GM18870 (cell line): Measurements from ENCODE around the gene PHLPP1.

Experiments
- ATAC-seq: cut with Tn5 transposase; IDR thresholded peaks from one replicate; pipeline ENCODE4 v1.9.1; 2021; ENCODE audit warnings: moderate library complexity; ENCODE audit not compliant: unreplicated experiment

PHLPP1 gene

DNA sequence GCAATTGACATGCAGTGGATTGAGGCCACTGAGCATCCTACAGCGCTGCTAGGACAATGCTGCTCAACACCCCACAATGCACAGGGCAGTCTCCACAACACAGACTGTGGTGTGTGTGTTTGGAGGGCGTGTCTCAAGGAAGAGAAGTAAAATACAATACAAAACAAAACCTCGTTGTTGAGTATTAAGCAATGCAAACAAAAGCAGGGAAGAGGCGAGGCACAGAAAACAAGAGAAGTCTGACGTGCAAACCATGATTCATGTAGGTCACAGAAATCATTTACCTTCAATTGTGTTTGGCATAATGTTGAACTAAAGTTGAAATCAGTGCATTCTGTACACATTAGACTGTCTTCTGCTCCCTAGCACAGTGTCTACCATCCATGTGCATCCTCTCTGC lies 260.9 kb downstream of the PHLPP1 start:
- ATAC-seq = no peak

DNA sequence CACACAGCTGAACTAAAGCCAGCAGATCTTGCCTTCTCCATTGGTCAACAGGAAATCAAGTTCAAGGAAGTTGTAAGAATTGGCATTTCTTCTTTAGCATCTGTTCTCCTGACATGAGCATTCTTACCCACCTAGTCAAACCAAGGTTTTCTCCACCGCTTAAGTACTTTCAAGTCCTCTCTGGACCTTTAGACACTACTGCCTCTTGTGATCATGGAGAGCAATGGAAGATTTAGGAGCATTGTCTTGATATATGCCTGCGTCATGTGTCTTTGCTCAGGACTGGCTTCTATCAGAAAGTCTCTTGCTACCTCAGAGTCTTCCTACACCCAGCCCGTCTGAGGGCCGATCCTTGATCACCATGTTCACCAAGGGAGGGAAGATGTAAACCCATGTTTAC lies 262.2 kb downstream of the PHLPP1 start:
- no peak for ATAC-seq

DNA sequence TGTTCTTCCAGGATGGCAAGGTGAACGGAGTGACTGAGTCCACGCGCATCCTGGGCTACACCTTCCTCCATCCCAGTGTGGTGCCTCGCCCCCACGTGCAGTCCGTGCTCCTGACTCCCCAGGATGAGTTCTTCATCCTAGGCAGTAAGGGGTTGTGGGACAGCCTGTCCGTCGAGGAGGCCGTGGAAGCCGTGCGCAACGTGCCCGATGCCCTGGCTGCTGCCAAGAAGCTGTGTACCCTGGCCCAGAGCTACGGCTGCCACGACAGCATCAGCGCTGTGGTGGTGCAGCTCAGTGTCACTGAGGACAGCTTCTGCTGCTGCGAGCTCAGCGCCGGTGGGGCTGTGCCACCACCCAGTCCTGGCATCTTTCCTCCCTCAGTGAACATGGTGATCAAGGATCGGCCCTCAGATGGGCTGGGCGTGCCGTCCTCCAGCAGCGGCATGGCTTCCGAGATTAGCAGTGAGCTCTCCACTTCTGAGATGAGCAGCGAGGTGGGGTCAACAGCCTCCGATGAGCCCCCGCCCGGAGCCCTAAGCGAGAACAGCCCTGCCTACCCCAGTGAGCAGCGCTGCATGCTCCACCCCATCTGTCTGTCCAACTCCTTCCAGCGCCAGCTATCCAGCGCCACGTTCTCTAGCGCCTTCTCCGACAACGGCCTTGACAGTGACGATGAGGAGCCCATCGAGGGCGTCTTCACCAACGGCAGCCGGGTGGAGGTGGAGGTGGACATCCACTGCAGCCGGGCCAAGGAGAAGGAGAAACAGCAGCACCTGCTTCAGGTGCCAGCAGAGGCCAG lies 263.1 kb downstream of the PHLPP1 start:
- no peak for ATAC-seq

DNA sequence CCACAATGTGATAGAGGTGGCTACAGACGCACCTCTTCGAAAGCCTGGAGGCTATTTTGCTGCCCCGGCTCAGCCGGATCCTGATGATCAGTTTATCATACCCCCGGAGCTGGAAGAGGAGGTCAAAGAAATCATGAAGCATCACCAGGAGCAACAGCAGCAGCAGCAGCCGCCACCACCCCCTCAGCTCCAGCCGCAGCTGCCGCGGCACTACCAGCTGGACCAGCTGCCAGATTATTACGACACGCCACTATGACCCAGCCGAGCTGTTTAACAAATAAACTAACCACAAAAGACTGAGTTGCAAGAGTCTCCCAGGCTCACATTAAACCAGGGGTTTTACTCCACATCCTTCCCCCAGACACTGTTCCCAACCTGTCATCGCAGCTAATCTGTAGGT lies 263.8 kb downstream of the PHLPP1 start:
- ATAC-seq = no peak

DNA sequence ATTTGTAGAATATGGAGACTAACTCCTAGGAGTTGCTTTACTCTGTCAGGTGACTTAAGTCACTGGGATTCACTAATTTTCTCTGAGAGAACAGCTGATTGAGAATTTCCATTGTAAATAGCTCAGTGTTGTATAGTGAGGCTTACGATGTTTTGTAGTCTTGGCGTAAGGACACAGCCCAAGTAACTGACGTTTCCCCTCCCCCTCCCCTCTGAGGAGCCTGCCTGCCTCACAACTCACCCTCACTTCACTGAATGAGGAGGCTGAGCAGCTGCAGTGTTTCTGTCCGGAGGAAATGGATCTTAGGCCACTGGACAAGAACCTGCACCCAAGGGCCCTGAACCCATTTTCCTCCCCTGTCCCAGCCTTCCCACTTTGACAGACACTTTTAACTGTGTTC lies 264.6 kb downstream of the PHLPP1 start:
- no peak for ATAC-seq

DNA sequence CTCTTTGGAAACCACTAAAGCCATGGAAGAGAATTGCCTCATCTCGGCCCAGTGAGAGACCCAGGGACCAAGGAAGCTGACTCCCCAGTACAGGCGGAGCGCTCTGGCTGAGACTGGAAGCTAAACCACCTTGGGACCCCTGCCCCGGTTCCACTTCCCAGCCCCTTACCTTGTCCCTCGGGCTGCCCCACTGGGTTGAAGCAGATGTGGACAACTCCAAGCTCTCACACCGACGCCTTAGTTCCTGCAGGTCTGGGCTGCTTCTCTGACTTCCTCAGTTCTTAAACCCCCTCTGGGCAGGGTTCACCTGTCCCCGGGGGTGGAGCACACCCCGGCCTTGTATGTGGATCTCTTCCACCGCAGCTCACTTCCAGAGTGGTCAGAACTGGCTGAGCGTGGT lies 266.2 kb downstream of the PHLPP1 start:
- ATAC-seq = no peak

DNA sequence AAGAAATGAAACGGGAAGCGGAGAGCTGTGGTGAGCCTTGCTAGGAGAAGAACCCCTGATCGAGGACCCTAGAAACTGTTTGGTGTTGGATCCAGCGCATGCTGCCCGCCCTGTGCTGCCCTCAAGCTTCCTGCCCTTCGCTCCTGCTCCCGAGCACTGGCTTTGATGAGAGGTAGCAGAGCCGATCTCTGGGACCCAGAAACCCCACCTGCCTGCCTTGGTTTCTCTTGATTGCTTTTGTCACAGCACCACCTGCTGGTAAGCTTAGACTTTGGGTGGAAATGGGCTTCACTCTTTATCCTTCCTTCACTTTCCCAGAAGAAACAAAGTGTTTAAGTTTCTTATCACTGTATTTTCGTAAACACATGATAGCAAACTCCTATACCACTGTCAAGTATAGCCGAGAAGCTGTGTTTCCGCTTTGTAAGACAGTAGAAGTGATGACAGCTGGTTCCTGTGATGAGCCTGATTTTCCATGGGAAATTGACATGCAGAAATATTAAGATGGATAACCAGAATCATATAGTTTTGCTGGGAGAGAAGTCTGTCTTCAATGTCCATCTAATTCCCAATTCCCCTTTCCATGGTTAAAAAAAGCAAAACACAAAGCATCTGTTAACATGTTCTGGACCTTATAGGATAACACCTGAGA lies 267.4 kb downstream of the PHLPP1 start:
- no peak for ATAC-seq

DNA sequence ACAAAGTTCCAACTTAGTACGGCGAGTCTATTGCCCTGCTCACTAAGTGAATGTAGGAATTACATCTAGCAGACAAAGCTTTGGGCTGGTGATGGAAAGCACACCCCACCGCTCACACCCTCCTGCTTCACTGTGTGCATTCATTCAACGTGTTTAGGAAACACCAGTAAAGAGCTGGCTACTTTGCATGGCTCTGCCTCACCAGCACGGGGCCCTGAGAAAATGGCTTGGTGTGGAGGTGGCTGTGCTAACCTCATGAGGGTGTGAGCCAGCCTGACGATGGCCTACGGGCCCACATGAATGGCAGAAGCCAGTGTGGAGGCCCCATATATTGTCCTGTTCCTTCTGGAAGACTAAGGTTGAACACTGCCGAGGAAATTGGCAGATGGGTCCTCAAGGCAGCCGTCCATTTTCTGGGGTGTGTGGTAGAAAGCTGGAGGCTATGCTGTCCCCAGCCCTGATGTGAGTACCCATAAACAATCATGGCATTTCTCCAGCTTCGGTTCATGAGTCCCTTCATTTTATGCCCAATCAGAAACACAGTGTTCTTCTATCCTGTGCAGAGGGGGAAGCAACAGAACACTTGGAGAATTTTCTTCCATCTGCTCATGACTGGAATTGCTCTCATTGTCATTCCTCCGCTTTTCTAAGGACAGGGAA lies 269.4 kb downstream of the PHLPP1 start:
- no peak for ATAC-seq

DNA sequence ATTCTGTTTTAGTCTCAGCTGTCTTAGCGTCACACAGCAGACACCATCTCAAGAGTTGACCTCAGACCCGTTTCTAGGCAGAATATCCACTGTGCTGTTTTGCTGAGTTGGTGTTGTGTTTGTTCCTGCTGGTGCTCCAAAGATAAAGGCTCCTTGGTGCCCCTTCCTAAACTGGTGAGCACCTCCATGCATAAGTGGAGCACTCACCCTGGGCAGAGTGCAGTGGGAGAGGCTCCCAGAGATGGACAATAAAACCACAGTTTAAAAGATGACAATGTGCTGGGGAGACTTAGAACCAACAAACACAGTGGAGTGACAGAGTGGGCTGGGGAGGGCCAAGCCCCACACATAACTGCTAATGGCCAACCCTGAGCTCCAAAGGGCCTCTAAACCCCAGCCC lies 271.1 kb downstream of the PHLPP1 start:
- no peak for ATAC-seq

DNA sequence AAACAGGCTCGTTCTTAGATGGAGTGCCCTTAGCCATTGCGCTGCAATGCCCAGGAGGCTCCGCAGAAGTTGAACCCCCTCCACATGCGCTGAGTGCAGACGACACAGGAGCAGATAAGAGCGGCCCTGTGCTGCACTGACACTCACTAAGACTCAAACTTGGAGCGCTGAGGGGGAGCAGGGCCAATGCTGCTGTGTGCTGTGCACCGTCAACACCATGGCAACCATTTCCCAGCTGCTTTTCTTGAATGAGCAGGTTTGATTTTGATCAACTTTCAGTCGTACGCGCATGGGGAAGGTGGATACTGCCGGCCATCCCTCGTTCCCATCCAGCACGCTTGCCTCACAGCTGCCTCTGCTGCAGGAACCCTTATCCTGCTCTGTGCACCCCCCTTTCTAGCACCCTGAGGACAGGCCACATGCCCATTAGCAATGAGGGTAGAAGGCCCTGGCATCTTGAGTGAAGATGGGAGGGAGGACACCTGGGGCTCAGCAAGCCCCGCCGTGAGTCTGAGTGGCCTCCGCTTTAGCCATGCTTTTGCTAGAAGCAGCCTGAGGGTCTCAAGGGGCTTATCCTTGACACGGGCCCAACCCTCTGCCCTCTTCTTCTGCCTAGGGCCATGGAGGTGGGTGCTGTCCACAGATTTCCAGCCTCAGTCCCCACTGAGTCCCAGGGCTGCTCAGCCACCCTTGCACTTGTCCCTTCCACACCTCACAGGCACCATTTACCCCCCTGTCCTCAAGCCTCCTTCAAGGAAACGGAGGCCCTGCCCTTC lies 271.9 kb downstream of the PHLPP1 start:
- ATAC-seq = no peak

DNA sequence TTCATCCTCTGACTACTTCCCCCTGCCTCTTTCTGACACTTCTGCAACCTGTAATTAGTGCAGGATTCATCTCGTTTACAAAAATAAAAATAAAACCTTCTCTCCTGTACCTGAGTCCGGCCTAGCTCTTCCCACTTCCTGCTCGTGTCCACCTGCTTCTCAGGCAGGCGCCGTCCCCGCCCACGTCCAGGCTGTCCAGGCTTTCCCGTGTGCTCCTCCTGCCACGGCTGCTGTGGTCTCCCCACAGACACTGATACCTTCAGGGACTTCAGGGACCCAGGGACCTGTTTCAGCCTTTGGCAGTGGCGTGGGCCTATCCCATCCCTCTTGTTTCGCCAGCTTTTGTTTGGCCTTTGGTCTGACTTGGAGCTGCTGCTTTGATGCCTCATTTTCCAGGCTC lies 272.5 kb downstream of the PHLPP1 start:
- ATAC-seq = no peak

DNA sequence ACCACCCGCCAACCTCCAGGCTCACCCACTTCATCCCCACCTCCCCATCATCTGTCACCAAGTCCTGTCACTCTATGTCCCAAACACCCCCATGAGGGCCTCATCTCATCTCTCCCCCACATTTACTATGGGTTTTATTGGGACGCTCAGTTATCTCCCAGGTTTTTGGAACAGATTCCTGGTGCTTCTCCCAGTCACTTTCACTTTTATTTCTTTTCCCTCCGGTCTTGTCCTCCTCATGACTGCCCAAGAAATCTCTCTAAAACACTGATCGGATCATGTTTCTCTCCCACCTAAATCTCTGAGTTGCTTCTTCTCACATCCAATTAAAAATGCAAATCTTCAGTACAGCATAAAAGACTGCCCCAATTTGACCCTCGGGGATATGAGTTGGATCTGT lies 273.1 kb downstream of the PHLPP1 start:
- ATAC-seq = no peak

DNA sequence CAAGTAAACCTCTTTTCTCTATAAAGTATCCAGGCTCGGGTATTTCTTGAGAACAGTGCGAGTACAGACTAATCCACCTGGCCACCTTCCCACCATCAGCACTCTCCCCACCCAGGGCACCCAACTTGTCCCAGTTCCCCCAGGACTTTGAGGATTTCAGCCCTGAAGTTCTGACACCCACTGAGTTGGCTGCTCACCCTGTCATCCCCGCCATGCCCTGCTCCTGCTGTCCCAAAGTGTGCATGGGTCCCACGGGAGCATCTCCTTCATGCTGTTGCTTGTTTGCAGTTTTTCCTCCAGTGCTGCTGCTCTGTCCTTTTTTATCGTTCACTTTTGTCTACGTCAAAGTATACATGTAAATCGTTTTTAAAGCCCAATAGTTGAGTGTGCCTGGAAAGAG lies 273.9 kb downstream of the PHLPP1 start:
- ATAC-seq = no peak

DNA sequence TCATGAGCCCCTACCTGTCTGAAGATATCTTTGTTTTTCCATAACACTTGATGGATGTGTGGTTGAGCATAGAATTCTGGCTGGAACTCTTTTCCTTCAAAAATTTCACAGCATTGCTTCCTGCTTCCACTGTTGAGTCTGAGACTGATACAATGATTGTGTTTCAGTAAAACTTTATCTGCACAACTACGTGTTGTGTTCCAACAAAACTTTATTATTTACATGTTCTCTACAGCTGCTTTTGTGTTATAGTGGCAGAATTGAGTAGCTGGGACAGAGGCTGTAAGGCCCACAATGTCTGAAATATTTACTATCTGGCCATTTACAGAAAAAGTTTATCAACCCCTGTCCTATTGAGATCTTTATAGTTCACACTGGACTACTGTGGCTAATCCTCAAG lies 275.3 kb downstream of the PHLPP1 start:
- ATAC-seq = no peak

DNA sequence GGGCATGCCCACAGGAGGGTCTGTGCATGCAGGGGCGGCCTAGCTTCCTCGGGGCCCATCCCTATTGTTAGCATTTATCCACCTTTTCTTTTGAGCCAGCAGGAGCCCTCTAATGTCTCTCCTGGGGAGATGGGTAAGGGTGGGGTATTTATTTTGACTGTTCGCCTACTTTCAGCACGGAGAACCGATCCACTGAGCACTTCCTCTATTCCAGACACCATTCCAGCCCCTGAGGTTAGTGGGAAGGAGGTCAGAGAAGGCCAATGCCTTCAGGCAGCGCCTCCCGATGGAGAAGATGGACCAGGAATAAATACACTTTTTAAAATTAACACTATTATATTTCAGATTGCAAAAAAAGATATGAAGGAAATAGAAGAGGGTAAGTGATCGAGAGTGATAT lies 276.0 kb downstream of the PHLPP1 start:
- ATAC-seq = no peak

DNA sequence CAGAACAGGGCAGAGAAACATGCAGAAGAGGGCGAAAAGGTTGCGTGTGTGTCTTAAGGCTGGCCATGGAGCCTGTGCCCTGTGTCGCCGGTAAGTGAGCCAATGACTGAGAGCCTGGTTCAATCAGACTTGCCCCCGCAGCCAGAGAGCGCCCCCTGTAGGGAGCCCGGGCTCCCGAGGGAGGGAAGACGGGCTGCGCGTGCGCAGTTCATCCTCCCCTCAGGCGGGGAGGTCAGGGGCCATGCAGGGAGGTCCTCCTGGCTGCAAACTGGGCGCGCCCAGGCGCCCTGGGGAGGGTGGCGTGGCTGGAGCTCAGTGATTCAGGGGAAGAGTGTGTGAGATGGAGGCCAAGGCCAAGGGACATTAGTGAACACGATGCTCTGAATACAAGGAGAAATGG lies 276.6 kb downstream of the PHLPP1 start:
- no peak for ATAC-seq

DNA sequence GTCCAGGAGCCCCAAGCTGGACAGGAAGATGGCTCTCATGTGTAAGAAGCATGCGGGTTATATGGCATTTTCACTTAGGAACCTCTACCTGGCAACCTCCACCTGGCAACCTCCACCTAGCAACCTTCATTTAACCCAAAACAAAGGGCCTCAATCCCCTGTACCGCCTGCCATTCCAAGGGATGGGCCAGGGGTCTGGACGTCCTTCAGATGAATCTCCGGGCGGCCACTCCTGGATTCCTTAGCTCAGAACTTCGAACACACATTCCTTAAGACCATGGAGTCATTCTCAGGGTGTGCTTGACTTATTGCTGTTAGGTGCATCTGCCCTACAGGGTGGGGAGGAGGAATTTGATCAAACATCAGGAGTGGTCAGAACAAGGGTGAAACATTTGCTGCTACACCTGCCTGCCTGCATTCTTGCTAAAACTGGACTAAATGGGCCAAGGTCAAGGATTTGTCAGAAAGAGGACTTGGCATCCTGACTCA lies 277.6 kb downstream of the PHLPP1 start:
- ATAC-seq = no peak

DNA sequence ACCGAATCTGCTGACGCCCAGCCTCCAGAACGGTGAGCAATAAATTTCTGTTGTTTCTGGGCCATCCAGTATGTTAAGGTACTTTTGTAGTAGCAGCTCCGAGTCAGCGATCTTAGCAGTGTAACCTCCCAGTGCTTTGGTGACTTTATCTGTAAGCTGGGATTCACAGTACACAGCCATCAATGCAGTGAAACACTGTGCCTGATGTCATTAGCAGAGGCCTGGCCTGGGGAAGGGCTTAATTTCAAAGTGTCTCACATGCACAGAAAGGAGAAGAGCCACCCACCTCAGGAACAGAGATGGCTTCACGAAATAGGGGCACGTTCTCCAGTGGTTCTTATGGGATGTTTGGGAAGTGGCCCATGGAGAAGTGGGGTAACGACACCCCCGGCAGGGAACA lies 281.2 kb downstream of the PHLPP1 start:
- ATAC-seq = no peak

DNA sequence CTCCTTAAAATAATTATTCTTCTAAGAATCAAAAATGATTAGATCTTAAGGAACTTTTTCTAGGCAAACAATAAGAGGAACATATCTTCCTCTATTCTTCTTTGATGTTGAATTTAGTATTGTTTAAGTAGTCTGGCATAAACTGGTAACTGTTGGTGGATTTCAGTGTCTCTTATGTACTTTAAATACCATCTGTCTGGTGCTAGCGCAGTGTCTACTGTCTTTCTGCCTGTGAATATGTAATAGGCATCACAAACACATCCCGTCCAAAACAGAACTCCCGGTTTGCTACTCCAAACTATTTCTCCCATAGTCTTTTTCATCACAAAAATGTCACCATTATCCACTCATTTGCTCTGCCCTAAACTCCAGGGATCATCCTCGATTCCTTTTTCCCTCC lies 281.7 kb downstream of the PHLPP1 start:
- ATAC-seq = no peak

DNA sequence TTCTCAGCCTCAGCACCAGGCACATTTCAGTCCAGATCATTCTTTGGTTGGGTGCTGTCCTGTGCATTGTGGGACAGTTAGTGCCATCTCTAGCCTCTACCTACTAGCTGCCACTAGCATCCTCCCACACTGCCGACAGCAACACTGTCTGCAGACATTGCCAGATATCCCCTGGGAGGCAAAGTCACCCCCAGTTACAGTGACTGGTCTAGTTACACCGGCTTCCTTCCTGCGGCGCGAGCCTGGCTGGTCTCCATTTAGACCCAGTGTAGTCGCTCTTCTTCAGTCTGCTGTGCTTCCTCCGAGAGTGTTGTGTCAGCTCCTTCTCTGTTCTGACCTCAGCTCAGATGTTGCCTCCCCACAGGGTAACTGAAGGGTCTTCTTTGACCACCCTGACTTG lies 283.1 kb downstream of the PHLPP1 start:
- no peak for ATAC-seq

DNA sequence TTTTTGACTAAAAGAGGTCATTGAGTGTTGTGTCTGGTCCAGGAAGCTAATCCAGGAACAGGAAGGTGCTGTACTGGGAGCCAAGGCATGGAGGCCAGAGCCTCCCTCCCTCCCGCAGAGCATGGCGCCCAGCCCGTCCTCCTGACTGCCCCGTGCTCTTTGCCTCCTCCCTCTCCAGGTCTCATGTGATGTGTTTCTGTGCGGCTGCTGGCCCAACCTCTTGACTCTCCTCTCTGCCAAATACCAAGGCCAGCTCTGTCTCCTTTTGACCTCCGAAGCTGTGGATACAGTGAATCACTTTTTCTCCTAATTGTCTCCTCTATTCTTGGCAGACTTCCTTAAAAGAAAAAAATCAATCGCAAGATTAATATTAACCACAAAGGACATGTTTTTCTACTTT lies 284.1 kb downstream of the PHLPP1 start:
- ATAC-seq = no peak
